GM12878 (cell line): ENCODE results near the gene PUS10. TPM values are rescaled to one million over a fixed set of nuclear protein-coding genes. Genes with fewer than 3 reads are reported as not detected.

Experiments
- ATAC-seq: fragments of 200-7000 bp; cut with Tn5 transposase; 3 replicates; pipeline ENCODE4 v1.9.1; 2020; ENCODE audit warnings: mild to moderate bottlenecking, moderate library complexity
- BruUV-seq: library from RNA; stranded (reverse); fragments of 400-500 nt; replicated peaks from 2 replicates; lab custom pipeline; 2021; lab: Mats Ljungman, UMichigan
- CTCF ChIA-PET: fragments of 300-600 bp; sonication (Branson Sonifier 250); formaldehyde crosslinking; extraction: SDS; loops from one replicate; lab custom pipeline; 2021; ENCODE audit warnings: inconsistent platforms; lab: Yijun Ruan, JAX
- POLR2A ChIA-PET: fragments of 350-600 bp; formaldehyde crosslinking; extraction: SDS; loops from one replicate; lab custom pipeline; 2021; ENCODE audit warnings: inconsistent platforms; lab: Charles Lee
- RAD21 ChIA-PET: fragments of 300-600 bp; sonication (Branson Sonifier 250); formaldehyde crosslinking; loops from one replicate; lab custom pipeline; 2023; ENCODE audit warnings: antibody characterized with exemption; ENCODE audit not compliant: unreplicated experiment; lab: Charles Lee
- SMC1A ChIA-PET: fragments of 300-600 bp; sonication (Branson Sonifier 250); formaldehyde crosslinking; loops from one replicate; lab custom pipeline; 2023; ENCODE audit not compliant: unreplicated experiment, uncharacterized antibody; lab: Charles Lee
- DNase-seq: peaks from one replicate; pipeline ENCODE4 v3.0.0-alpha.2; 2011; ENCODE audit warnings: low read depth, low spot score
- FAIRE-seq: peaks from 3 replicates; lab custom pipeline; 2011; peaks lifted over from hg19 to GRCh38; lab: Jason Lieb, UNC
- H2AFZ ChIP-seq: 2 replicates; pipeline ENCODE4 v1.6.0; 2011; ENCODE audit warnings: low read depth, low read length, control low read depth; ENCODE audit not compliant: control insufficient read depth
- H3K27ac ChIP-seq: 2 replicates; pipeline ENCODE4 v1.5.1; 2011; ENCODE audit warnings: control low read depth; ENCODE audit not compliant: control insufficient read depth, insufficient read depth
- H3K27me3 ChIP-seq, 2 experiments: replicated peaks in 1 of 2; 2 replicates each; pipeline versions ENCODE4 v1.6.0 to v1.6.1; 2011; ENCODE audit warnings: low read length in 1 of 2; ENCODE audit not compliant: control insufficient read depth in 2 of 2, insufficient read depth in 2 of 2
- H3K36me3 ChIP-seq, 2 experiments: 2 replicates each; pipeline ENCODE4 v1.5.1; 2011; ENCODE audit warnings: low read length in 1 of 2; ENCODE audit not compliant: control insufficient read depth in 2 of 2, insufficient read depth in 2 of 2
- H3K4me1 ChIP-seq: 2 replicates; pipeline ENCODE4 v1.6.1; 2011; ENCODE audit warnings: mild to moderate bottlenecking, low read length, moderate library complexity, mixed read lengths; ENCODE audit not compliant: control insufficient read depth, insufficient read depth
- H3K4me2 ChIP-seq: 2 replicates; pipeline ENCODE4 v1.6.0; 2011; ENCODE audit warnings: control low read depth; ENCODE audit not compliant: control insufficient read depth, insufficient read depth
- H3K4me3 ChIP-seq: fragments of 200-600 bp; sonication (generic); 2 replicates; pipeline ENCODE4 v1.5.1; 2016
- H3K79me2 ChIP-seq: 2 replicates; pipeline ENCODE4 v1.6.0; 2011; ENCODE audit warnings: low read length; ENCODE audit not compliant: control insufficient read depth, insufficient read depth
- H3K9ac ChIP-seq: 2 replicates; pipeline ENCODE4 v1.8.0; 2011; ENCODE audit warnings: low read length, control low read depth, mixed read lengths; ENCODE audit not compliant: control insufficient read depth, insufficient read depth
- H3K9me3 ChIP-seq: replicated peaks from 3 replicates; pipeline ENCODE4 v1.5.1; 2011; ENCODE audit warnings: mild to moderate bottlenecking, low read length; ENCODE audit not compliant: control insufficient read depth, insufficient read depth
- H4K20me1 ChIP-seq: 2 replicates; pipeline ENCODE4 v1.6.0; 2011; ENCODE audit not compliant: control insufficient read depth, insufficient read depth
- CHD1 ChIP-seq: IDR thresholded peaks from 2 replicates; pipeline ENCODE4 v1.6.1; 2012; ENCODE audit warnings: low read depth, low read length, improper control_type of control experiment
- CHD4 ChIP-seq: fragments of 200-600 bp; sonication (generic); IDR thresholded peaks from 2 replicates; pipeline ENCODE4 v1.6.1; 2016; ENCODE audit warnings: mild to moderate bottlenecking
- ELK1 ChIP-seq: IDR thresholded peaks from 2 replicates; pipeline ENCODE4 v1.6.1; 2012; ENCODE audit warnings: low read depth, low read length, improper control_type of control experiment
- FOXK2 ChIP-seq: fragments of 450-650 bp; IDR thresholded peaks from 2 replicates; pipeline ENCODE4 v1.6.1; 2017; ENCODE audit warnings: mild to moderate bottlenecking, moderate library complexity
- HDAC2 ChIP-seq: fragments of 200-600 bp; sonication (generic); IDR thresholded peaks from 2 replicates; pipeline ENCODE4 v1.6.1; 2017
- IKZF2 ChIP-seq, 2 experiments: fragments of 450-650 bp; IDR thresholded peaks; 2 replicates each; pipeline ENCODE4 v1.6.1; 2017; ENCODE audit warnings: mild to moderate bottlenecking in 2 of 2, moderate library complexity in 2 of 2
- JUNB ChIP-seq: IDR thresholded peaks from 2 replicates; pipeline ENCODE4 v1.6.1; 2016; ENCODE audit warnings: antibody characterized with exemption, mild to moderate bottlenecking
- MLLT1 ChIP-seq: fragments of 450-650 bp; IDR thresholded peaks from 2 replicates; pipeline ENCODE4 v1.6.1; 2016; ENCODE audit warnings: mild to moderate bottlenecking
- MTA3 ChIP-seq: IDR thresholded peaks from 2 replicates; pipeline ENCODE4 v1.6.1; 2012; ENCODE audit warnings: low read length, inconsistent platforms, borderline replicate concordance
- NFIC ChIP-seq: IDR thresholded peaks from 2 replicates; pipeline ENCODE4 v1.6.1; 2012; ENCODE audit warnings: low read depth, mild to moderate bottlenecking, inconsistent platforms, low read length, moderate library complexity
- NKRF ChIP-seq: fragments of 450-650 bp; conservative IDR thresholded peaks from 2 replicates; pipeline ENCODE4 v1.6.1; 2017; ENCODE audit warnings: mild to moderate bottlenecking, moderate library complexity
- PML ChIP-seq: IDR thresholded peaks from 2 replicates; pipeline ENCODE4 v1.6.1; 2012; ENCODE audit warnings: low read length, inconsistent platforms
- RAD21 ChIP-seq: IDR thresholded peaks from 2 replicates; pipeline ENCODE4 v1.6.1; 2011; ENCODE audit warnings: mild to moderate bottlenecking, low read depth, low read length, moderate library complexity; ENCODE audit not compliant: insufficient read depth
- SIX5 ChIP-seq: IDR thresholded peaks from 2 replicates; pipeline ENCODE4 v1.6.1; 2011; ENCODE audit warnings: mild to moderate bottlenecking, low read depth, low read length, moderate library complexity; ENCODE audit not compliant: severe bottlenecking
- SMC3 ChIP-seq: IDR thresholded peaks from 2 replicates; pipeline ENCODE4 v1.6.1; 2011; ENCODE audit warnings: low read length, improper control_type of control experiment, borderline replicate concordance
- TARDBP ChIP-seq: IDR thresholded peaks from 2 replicates; pipeline ENCODE4 v1.6.1; 2016; ENCODE audit warnings: borderline replicate concordance
- in situ Hi-C: fragments of 300-500 bp; cut with MboI; formaldehyde crosslinking; loops from 9 replicates; pipeline ENCODE4 v1.14.3; 2018; ENCODE audit warnings: mixed read lengths
- intact Hi-C: fragments of 100-400 bp; cut with micrococcal nuclease; formaldehyde crosslinking; loops from one replicate; pipeline ENCODE4 v1.14.2; 2022; ENCODE audit not compliant: unreplicated experiment
- polyA plus RNA-seq, 11 experiments: library from polyadenylated mRNA; depleted of rRNA in 4 of 11; unstranded in 6 of 11; stranded (reverse) in 5 of 11; fragments of >200 nt; fragmentation: Nextera tagmentation in 4 of 11; fragmentation: Illumina TruSeq in 1 of 11; extraction: Ambion mirVana in 4 of 11; extraction: Trizol in 1 of 11; gene quantifications; 1 replicate in 1 of 11; 2 replicates in 10 of 11; pipeline versions ENCODE4 v1.2.1 to v1.2.3, GENCODE V29; 2011 to 2016; ENCODE audit warnings: inconsistent platforms in 2 of 11, missing spikeins in 2 of 11, low read depth in 1 of 11
- total RNA-seq, 4 experiments: library from RNA; depleted of rRNA in 3 of 4; stranded (reverse); fragments of >200 nt in 3 of 4; fragmentation: Illumina TruSeq in 1 of 4; extraction: Trizol in 1 of 4; gene quantifications; 2 replicates each; pipeline versions ENCODE4 v1.2.1 to v1.2.3, GENCODE V29; 2013 to 2021
- TF ChIP-seq, protein P1 (sequence below): IDR thresholded peaks from 2 replicates; pipeline ENCODE4 v1.6.1; 2012; ENCODE audit warnings: low read depth, low read length, improper control_type of control experiment

The PUS10 gene
- total and polyA plus RNA-seq, 10 of the 15 experiments (the other 5 are each of a cell fraction or from before 2014, with no cell fraction given), result 9.1 to 17.0 (median 13.0) TPM

- in situ Hi-C loops (no loop called here), intact Hi-C loops (no loop called here)
- POLR2A ChIA-PET, result interaction anchor here (1.3 kb wide), 1 partner anchor 112 kb away, joined by 4 read pairs; no protein-coding TSS in a partner anchor
- BruUV-seq, result no TSS peak
- no peak for TF ChIP-seq HDAC2
- TF ChIP-seq MTA3, result no peak
- no peak for TF ChIP-seq TARDBP
- no peak for TF ChIP-seq SIX5
- no peak for TF ChIP-seq JUNB
- TF ChIP-seq, protein P1, sequence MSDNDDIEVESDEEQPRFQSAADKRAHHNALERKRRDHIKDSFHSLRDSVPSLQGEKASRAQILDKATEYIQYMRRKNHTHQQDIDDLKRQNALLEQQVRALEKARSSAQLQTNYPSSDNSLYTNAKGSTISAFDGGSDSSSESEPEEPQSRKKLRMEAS, result no peak
- no peak for TF ChIP-seq NFIC
- no peak for TF ChIP-seq FOXK2
- TF ChIP-seq RAD21, result no peak
- no peak for TF ChIP-seq ELK1
- TF ChIP-seq CHD1, result no peak
- no peak for TF ChIP-seq SMC3
- TF ChIP-seq IKZF2 (IDR thresholded peaks at IDR 0.05), result no peak
- no peak for TF ChIP-seq NKRF
- TF ChIP-seq MLLT1, result no peak
- TF ChIP-seq CHD4, result no peak
- no peak for TF ChIP-seq PML
- no peaks in the 10 kb centered on the region for H3K36me3 ChIP-seq
- no peaks in the 10 kb centered on the region for H4K20me1 ChIP-seq
- FAIRE-seq (no peak), ATAC-seq (no peak), DNase-seq (no peak)
- no peak overlapping the region for H2AFZ ChIP-seq
- no peak overlapping the region for H3K4me2 ChIP-seq
- no peak overlapping the region for H3K4me3 ChIP-seq
- SMC1A ChIA-PET, result interaction anchor here (0.6 to 7.9 kb wide), 13 partner anchors 12 to 287 kb away, joined by 3 to 96 read pairs (median 7); partner anchors contain the start of gene REL
- no peak overlapping the region for H3K27ac ChIP-seq
- peaks cover 8% of the 10 kb centered on the region; the same call in 2 of the 3 replicates for H3K9me3 ChIP-seq
- H3K27me3 ChIP-seq, result no peaks in the 10 kb centered on the region
- H3K9ac ChIP-seq, result no peak overlapping the region
- H3K4me1 ChIP-seq, result peaks cover 7% of the 10 kb centered on the region
- no peaks in the 10 kb centered on the region for H3K79me2 ChIP-seq
- CTCF ChIA-PET, result interaction anchor here (0.6 to 13.5 kb wide), 6 partner anchors 10 to 290 kb away, joined by 3 to 178 read pairs (median 4); no protein-coding TSS in a partner anchor
- RAD21 ChIA-PET, result interaction anchor here (1.4 to 2.6 kb wide), 4 partner anchors 13 to 112 kb away, joined by 4 to 24 read pairs (median 8); partner anchors contain the start of gene REL
Observed at GRCh38 chr2:60994131-60994530, 23.9 kb downstream of the PUS10 start.
